Measurements from ENCODE around the gene SLC9A1.
"Not testable (repeated sequence)": the region's sequence is repeated elsewhere in the genome, so short reads cannot be mapped to it uniquely, and the experiment has no call there.

The SLC9A1 gene

GRCh38 chr1:27130798-27131197 is 24.1 kb downstream of the SLC9A1 start:
- no peak for DNase-seq

- no peak for DNase-seq
These were observed 25.7 kb downstream of the SLC9A1 start for GRCh38 chr1:27129225-27129624.

GRCh38 chr1:27127419-27127818 is 27.5 kb downstream of the SLC9A1 start:
- no peak for DNase-seq

GRCh38 chr1:27126391-27126790 is 28.5 kb downstream of the SLC9A1 start:
- DNase-seq = no peak

GRCh38 chr1:27125125-27125524 is 29.8 kb downstream of the SLC9A1 start:
- not testable (repeated sequence) for DNase-seq

- no peak for DNase-seq
These were observed 30.5 kb downstream of the SLC9A1 start for GRCh38 chr1:27124405-27124804.

GRCh38 chr1:27122652-27123051 is 32.3 kb downstream of the SLC9A1 start:
- no peak for DNase-seq

- DNase-seq = no peak
These were observed 34.1 kb downstream of the SLC9A1 start for GRCh38 chr1:27120854-27121253.

GRCh38 chr1:27118440-27118689 is 36.6 kb downstream of the SLC9A1 start:
- no peak for DNase-seq

- no peak for DNase-seq
These were observed 37.0 kb downstream of the SLC9A1 start for GRCh38 chr1:27117733-27118439.

GRCh38 chr1:27116697-27117096 is 38.2 kb downstream of the SLC9A1 start:
- no peak for DNase-seq

GRCh38 chr1:27116232-27116631 is 38.7 kb downstream of the SLC9A1 start:
- no peak for DNase-seq

GRCh38 chr1:27114546-27114945 is 40.4 kb downstream of the SLC9A1 start:
- no peak for DNase-seq

- no peak for DNase-seq
These were observed 41.1 kb downstream of the SLC9A1 start for GRCh38 chr1:27113861-27114260.

GRCh38 chr1:27111626-27112573 is 43.0 kb downstream of the SLC9A1 start:
- DNase-seq = peak; percentile 58

GRCh38 chr1:27109103-27109822 is 45.7 kb downstream of the SLC9A1 start:
- no peak for DNase-seq

- DNase-seq = no peak
These were observed 46.3 kb downstream of the SLC9A1 start for GRCh38 chr1:27108588-27108987.

- DNase-seq = no peak
These were observed 48.2 kb downstream of the SLC9A1 start for GRCh38 chr1:27106561-27107323.

GRCh38 chr1:27105018-27105417 is 49.9 kb downstream of the SLC9A1 start:
- DNase-seq = no peak

- DNase-seq = no peak
These were observed 51.4 kb downstream of the SLC9A1 start for GRCh38 chr1:27103498-27103897.

GRCh38 chr1:27102707-27103468 is 52.0 kb downstream of the SLC9A1 start:
- peak; percentile 79 for DNase-seq

- no peak for DNase-seq
These were observed 52.7 kb downstream of the SLC9A1 start for GRCh38 chr1:27102134-27102706.
